Activated naive CD4-positive, alpha-beta T cell treated with anti-CD3 and anti-CD28 coated beads, Interleukin-2, amount 50 U/mL, for 72 hours (primary cell): ENCODE results near the gene NOTUM. TPM values are rescaled to one million over a fixed set of nuclear protein-coding genes. Genes with fewer than 3 reads are reported as not detected.
A peak's percentile ranks its signal among the peaks of the same experiment; 100 is the strongest.

Experiments used
- ATAC-seq, 2 donors: fragments of 150-1000 bp; cut with Tn5 transposase; 2 replicates each; pipeline ENCODE4 v1.10.0; 2021; ENCODE audit warnings: mild to moderate bottlenecking in 2 of 2, moderate library complexity in 2 of 2
- DNase-seq, 2 donors: peaks; one replicate each; pipeline ENCODE4 v3.0.0; 2021 to 2022; ENCODE audit warnings: low spot score in 2 of 2
- H3K27ac Mint-ChIP-seq, 2 donors: one replicate each; pipeline ENCODE4 v1.8.0; 2022; ENCODE audit warnings: mild to moderate bottlenecking in 2 of 2, mixed read lengths in 2 of 2
- H3K36me3 Mint-ChIP-seq, 2 donors: one replicate each; pipeline ENCODE4 v1.8.0; 2022; ENCODE audit warnings: mixed read lengths in 2 of 2
- H3K9me3 Mint-ChIP-seq, 2 donors: one replicate each; pipeline ENCODE4 v1.8.0; 2022; ENCODE audit warnings: mixed read lengths in 2 of 2
- total RNA-seq, 2 donors: library from RNA; stranded (reverse); gene quantifications; one replicate each; pipeline ENCODE4 v1.2.3, GENCODE V29; 2022

The NOTUM gene
- total RNA-seq, 2 donors from 2014 or later: 0.39 to 1.1 TPM

DNA sequence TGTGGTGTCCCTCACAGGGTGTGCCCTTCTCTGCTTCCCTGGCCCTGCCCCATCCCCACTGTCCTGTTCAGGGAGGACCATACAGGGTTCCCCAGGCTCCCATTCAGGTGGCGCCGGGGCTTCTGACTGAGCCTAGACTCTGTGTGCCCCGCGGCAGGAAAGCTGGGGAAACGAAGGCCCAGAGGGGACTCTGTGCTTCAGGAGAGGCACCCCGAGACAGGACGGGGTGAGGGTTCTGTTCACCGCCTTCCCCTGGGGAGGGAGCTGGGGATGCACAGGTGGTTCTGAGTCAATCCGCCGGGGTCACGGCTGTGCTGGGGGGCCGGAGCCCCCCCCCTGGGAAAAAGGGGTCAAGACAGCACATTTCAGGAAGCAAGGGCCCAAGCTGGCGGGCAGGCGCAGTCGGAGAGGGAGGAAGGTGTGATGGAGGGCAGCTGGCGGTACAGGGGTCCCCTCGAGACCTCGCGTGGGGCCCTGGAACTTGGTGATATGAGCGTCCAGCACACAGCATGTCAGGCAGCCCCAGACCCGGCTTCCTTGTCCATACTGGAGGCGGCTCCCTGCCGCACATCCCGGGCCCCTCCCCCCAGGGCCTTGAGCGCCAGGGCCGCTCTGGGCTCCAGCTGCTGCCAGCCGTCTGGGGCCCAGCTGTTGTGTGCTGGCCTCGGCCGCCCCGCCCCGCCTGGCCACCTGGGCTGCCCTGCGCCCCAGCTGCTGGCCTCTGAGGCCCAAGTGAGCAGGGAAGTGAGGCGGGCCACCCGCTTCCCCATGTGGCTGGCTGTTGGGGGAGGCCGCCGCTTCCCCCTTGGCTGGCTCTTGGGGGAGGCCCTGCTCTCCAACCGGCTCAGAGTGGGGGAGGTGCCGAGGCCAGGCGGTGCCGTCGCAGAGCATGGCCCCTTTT lies 5.6 kb upstream of the NOTUM start:
- Mint-ChIP-seq H3K9me3 (no peaks in the 10 kb centered on the region), H3K27ac (no peak overlapping the region), H3K36me3 (no peaks in the 10 kb centered on the region)
- DNase-seq (no peak), ATAC-seq (no peak)

DNA sequence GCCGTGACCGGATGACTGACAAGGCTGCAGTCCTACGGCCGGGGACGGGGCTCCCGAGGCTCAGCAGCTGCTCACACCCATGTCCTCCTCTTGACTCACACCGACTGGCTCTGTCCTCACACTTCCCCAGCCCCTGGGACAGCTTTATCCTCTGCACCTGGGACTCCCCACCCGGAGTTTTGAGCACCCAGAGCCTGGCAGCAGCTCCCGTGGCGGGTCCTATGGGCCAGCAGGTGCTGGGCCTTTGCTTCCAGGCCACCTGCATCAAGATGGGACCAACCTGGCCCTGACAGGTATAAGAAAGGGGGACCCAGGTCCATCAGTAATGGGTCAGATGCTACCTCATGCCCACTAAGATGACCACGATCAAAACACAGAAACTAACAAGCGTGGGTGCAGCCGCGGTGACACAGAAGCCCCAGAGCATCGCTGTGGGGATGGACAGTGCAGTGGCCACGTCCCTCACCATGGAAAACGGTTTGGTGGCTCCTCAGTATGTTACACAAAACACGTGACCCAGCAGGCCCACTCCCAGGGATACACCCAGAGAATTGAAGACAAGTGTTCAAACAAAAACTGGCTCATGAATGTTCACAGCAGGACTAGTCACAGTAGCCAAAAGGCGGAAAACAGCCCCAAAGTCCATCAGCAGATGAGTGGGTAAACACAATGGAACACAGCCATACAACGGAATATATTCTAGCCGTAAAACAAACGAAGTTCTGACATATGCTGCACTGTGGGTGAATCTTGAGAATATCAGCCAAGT lies 3.3 kb upstream of the NOTUM start:
- DNase-seq: no peak
- ATAC-seq: no peak

DNA sequence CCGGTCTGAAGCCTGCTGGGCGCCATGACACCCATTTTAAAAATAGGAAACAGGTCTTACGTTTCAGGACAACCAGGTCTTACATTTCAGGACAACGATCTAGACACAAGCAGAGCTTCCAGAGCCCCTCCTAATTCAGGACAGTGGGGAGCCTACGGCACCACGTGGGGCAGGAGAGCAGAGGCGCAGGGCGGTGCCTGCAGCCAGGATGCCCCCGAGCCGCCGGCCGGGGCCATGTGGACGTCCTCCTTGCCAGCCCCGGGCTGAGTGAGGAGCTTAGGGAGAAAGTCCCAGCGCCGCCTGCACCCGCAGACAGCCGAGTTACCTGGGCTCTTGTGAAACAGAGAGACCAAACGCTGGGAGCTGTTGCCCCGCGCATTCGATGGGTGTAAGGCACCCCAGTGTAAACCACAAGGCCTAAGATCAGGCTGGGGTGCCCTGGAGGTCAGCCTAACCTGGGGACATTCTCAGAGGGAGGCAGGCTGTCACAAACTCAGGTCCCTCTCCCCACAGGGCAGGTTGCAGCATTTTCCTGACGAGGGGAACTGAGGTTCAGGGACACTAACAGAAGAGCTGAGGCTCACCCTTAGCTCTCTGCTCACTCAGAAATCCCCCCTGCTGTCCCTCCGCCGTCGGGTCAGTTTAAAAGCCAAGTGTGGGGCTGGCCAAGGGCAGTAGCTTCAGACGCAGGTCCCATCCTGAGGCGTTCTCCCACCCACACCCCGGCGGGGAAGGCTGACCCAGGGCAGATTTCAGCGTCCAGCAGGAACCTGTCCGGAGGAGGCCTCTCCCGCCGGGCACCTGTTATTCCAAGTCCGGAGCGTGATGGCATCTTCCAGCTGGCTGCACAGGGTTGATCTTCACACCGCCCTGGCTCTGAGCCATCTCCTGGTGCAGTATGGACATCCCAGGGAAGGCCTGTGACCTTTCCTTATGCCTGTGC lies 1.8 kb upstream of the NOTUM start:
- no peak for DNase-seq
- no peaks in the 10 kb centered on the region for H3K36me3 Mint-ChIP-seq
- H3K27ac Mint-ChIP-seq: no peak overlapping the region
- no peaks in the 10 kb centered on the region for H3K9me3 Mint-ChIP-seq
- ATAC-seq: no peak

More for the DNA sequence above, 3.3 kb upstream of the NOTUM start:
- no peaks in the 10 kb centered on the region for H3K9me3 Mint-ChIP-seq
- H3K36me3 Mint-ChIP-seq: no peaks in the 10 kb centered on the region
- no peak overlapping the region for H3K27ac Mint-ChIP-seq

DNA sequence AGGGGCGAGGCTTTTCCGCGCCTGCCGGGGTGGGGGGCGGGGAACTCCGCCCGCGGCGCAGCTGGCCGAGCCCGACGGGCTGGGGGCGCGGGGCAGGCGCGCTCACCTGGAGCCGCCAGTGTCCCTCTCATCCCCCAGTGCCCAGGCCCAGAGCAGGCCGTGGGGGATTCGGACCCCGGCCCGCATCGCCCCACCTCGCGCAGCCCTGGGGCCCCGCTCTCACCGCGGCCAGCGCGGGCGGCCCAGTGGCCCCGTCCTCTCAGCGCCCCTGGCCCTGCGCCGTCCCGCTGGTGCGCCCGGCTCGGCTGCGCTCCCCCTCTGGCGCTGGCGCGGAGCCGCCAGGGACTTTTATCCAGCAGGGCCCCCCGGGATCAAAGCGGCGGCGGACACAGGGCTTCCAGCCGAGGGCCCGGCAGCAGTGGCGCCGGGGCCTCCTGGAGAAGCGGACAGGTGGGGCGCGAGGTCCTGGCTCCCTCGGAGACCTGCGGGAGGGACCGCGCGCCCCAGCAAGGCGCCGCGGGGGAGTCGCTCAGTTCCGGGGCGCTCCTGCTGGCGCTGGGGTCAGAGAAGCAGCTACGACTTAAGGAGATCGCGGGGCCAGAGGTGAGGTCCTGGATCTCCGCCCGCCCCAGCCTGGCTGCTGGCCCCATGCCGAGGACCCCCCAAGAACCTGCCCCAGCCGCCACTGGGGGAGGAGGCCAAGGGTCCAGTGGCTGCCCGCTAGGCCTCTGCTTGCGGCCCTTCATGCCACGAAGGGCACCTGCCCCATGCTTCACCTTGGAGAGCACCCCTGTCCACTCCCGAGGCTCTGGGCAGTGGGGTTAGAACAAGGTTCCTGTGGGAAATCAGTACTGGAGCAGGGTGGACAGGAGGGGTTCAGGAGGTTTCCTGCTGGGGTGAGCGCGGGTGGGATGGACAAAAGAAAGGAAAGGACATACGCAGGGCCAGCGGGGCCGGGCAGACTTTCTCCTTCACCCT lies 823 bp upstream of the NOTUM start:
- ATAC-seq (no peak), DNase-seq (no peak)
- H3K27ac Mint-ChIP-seq: no peak overlapping the region
- no peaks in the 10 kb centered on the region for H3K36me3 Mint-ChIP-seq
- H3K9me3 Mint-ChIP-seq: no peaks in the 10 kb centered on the region

DNA sequence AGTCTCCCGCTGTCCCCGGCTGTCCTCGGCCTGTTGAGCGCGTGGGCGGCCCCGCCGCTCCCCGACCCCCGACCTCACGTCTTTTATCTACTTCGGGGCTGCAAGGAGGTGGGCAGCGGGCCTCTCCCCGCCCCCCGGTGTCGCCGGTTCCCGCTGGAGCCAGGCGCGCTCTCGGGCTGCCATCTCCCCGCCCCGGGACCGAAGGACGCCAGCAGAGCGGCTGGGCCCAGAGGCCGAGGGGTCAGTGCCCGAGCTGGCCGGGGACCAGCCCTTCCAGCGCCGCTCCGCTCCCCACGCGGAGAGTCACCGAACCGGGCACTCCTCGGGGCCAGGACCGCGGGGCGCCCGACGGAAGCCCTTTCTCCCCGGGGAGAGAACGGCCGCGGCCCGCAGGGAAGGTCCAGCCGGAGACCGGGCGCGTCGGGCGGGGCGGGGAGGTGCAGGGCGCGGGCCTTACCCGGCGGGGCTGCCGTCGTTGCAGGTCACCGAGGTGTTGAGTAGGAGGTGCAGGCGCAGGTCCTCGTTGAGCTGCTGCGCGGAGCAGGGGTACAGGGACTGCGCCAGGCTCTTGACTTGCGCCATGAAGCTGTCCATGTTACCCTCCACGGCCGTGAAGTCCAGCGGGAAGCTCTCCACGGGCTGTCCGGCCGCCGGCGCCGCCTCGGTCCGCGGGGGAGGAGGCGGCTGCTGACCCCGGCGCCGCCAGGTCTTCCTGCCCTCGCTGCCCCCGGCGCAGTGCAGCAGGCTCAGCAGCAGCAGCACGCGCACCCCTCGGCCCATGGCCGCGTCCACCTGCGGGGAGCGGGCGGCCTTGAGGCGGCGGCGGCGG lies 643 bp downstream of the NOTUM start:
- DNase-seq (no peak), ATAC-seq (peak in 1 of 2 donors; percentile 5)
- Mint-ChIP-seq H3K27ac (no peak overlapping the region), H3K36me3 (no peaks in the 10 kb centered on the region), H3K9me3 (no peaks in the 10 kb centered on the region)

DNA sequence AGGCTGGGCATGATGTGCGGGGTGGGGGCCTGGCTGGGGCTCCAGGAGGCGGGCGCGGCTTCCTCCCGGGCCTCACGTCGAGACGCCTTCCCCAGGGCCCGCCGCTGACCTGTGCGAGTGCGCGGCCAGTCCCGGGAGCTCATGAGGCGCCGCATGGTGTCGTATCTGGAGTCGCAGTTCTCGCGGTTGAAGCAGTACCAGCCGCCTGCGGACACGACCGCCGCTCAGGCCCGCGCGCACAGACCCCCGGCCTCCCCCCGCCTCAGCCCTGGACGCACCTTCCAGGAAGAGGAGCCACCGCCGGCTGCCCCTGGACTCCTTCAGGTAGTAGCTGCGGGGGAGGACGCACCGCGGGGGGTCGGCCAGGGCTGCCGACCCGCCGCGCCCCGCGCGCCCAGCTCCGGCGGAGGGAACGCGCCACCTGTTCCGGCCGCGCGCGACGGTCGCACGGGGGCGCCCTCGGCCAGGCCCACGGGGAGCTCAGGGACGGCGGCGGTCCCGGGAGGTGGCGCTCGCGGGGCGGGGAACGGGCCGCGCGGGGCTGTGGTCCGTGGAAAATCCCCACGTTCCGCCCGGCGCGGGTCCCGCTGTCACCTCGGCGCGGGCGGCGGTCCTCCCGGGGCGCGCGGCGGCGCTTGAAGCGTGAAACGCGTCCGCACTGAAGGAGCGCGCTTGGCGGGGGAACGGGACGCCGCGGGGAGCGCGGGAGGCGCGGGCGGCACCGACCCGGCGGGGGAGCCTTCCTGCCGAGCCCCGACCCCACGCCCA lies 1.4 kb downstream of the NOTUM start:
- no peaks in the 10 kb centered on the region for H3K9me3 Mint-ChIP-seq
- no peaks in the 10 kb centered on the region for H3K36me3 Mint-ChIP-seq
- no peak overlapping the region for H3K27ac Mint-ChIP-seq
- peak; percentile 94 to 96 for ATAC-seq
- peak; percentile 79 to 86 for DNase-seq

DNA sequence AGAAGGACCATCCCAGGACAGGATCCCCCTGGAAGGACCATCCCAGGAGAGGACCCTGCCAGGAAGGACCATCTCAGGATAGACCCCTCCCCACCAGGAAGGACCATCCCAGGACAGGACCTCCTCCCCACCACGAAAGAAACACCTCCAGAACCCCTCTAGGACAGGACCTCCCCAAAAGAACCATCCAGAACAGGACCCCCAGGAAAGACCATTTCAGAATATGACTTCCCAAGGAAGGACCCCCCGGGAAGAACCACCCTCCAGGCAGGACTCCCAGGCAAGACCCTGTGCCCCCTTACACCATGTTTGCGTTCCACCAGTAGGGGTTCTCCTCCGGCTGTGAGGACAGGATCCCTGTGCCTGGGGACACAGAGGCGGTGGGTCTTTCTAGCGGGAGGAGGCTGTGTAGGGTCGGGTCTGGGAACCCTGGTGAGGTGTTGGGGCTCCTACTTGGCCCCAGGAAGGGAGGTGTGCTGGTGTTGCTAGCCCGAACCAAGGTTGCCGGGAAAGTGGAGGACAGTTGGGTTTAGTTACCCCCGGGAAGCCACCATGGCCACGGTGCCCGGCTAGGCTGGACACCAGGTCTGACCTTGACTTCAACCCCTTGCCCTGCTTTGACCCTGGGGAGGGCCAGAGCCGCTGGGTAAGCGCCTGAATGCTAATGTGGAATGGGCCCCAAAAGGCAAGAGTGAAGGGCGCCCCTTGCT lies 2.2 kb downstream of the NOTUM start:
- Mint-ChIP-seq H3K9me3 (no peaks in the 10 kb centered on the region), H3K27ac (no peak overlapping the region), H3K36me3 (no peaks in the 10 kb centered on the region)
- ATAC-seq: no peak
- DNase-seq: no peak

DNA sequence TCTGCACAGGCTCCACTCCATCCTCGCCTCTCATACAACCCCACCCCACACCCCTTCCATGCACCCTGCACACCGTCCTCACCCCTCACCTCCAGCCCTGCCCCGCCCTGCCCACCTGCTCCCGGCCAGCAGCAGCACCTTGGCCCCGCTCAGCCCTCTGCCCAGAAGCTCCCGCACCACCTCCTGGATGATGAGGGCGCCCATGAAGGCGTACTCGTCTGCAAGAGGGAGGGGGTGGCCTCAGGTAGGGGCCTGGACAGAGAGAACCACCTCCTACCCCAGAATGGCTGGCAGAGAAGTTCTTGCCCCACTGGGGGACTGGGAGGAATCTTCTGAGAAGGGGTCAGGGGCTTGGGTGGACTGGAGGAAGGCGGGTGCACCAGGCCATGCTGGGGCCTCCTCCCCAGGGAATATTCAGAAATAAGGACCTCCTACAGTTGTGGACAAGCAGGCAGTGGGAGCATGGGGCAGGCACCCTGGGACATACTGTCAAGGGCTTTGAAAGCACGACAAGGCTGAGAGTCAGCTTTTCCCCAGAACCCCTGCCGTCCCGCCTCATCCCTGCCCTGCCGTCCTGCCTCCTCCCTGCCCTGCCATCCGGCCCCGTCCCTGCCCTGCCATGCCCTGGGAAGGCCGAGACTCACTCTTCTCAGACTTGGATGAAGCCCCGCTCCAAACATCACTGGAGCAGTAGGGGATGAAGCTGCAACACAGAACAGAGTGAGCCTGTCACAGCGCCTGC lies 3.1 kb downstream of the NOTUM start:
- no peaks in the 10 kb centered on the region for H3K9me3 Mint-ChIP-seq
- no peak for DNase-seq
- H3K36me3 Mint-ChIP-seq: no peaks in the 10 kb centered on the region
- no peak for ATAC-seq
- no peak overlapping the region for H3K27ac Mint-ChIP-seq

DNA sequence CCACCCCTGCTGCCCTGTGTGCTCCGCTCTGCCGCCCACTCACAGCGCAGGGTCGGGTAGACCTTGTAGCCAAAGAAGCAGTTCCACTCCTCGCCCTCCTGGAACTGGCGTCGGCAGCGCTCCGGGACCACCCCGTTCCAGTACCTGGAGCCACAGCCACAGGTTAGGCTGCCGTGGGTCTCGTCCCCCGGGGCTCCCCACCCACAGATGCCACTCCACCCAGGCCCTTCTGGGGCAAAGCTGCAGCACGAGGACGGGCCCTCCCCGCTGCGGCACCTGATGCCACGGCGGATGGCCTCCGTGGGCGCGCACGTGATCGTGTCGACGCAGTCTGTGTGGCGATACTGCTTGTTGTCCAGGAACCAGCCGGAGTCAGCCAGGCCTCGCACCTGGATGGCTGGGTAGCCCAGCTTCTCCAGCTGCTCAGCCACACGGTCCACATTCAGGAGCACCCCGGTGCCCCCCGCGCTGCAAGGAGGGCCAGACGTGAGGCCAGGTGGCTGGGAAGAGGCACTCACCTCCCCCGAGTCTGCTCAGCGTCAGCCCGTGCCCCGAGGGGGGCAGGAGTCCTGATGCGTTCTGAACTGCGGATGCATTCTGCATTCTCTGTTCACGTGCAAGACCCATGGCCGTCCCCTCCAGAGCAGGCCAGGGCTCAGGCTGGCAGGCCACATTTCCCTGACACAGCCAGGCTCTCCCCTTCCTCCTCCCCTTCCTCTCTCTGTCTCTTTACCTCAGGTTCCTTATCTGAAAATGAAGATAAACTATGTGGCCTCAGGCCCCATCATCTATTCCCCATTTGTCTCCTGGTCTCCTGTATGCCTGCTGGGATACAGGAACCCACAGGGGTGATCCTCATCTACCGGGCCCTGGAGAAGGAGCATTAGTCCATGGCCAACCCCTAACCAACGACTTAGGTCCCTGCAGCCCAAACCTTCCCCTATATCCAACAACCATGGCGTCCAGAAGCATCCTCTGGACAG lies 4.1 kb downstream of the NOTUM start:
- ATAC-seq: no peak
- no peak for DNase-seq
- Mint-ChIP-seq H3K9me3 (no peaks in the 10 kb centered on the region), H3K36me3 (no peaks in the 10 kb centered on the region), H3K27ac (no peak overlapping the region)

DNA sequence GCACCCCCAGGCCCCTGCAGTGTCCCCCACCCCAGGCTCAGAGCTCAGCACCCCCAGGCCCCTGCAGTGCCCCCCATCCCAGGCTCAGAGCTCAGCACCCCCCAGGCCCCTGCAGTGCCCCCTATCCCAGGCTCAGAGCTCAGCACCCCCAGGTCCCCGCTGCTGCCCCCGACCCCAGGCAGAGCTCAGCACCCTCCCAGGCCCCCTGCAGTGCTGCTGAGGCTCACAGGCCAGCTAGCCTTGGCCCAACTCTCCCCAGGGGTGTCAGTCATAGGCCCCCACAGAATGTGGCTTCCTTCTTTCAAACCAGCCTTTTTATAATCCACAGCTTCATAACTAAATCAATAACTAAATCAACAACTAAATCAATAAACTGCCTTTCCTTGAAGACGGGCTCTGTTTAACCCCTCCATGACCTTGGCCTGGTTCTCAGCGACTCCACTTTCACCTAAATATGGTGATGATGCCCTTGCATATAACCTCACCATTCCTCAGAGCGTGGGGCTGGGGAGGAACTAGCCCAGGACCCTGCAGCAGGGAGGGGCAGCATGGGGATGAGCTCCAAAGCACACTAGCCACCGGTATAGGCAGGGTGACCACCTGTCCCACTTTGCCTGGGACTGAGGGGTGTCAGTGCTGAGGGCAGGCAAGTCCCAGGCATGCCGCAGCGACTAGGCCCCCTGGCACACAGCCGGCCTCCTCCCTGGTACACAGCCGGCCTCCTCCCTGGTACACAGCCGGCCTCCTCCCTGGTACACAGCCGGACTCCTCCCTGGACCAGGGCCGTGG lies 5.0 kb downstream of the NOTUM start:
- ATAC-seq (no peak), DNase-seq (no peak)
- no peak overlapping the region for H3K27ac Mint-ChIP-seq
- no peaks in the 10 kb centered on the region for H3K36me3 Mint-ChIP-seq
- no peaks in the 10 kb centered on the region for H3K9me3 Mint-ChIP-seq

DNA sequence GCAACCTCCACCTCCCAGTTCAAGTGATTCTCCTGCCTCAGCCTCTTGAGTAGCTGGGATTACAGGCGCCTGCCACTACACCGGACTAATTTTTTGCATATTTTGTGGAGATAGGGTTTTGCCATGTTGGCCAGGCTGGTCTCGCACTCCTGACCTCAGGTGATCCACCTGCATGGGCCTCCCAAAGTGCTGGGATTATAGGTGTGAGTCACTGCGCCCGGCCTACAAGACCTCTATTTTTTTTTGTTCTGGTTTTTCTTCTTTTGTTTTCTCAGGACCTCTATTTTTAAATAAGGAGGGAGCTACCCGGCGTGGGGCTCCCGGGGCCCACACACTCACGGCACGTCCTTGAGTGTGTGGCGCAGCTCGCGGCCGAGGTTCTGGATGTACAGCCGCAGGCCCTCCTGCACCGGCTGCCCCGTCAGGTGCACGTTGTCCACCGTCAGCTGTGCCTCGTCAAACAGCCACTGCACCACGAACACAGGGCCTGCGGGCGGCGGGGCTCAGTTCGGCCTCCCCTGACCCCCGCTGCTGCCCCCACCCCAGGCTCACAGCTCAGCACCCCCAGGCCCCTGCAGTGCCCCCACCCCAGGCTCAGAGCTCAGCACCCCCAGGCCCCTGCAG lies 5.8 kb downstream of the NOTUM start:
- H3K9me3 Mint-ChIP-seq: no peaks in the 10 kb centered on the region
- H3K27ac Mint-ChIP-seq: peak overlapping the region in 1 of 2 donors; percentile 84
- no peak for ATAC-seq
- DNase-seq: no peak
- H3K36me3 Mint-ChIP-seq: no peaks in the 10 kb centered on the region
